Right lobe of liver (tissue), 6 donors: ENCODE results near the gene ITPKB. TPM values are rescaled to one million over a fixed set of nuclear protein-coding genes. Genes with fewer than 3 reads are reported as not detected.

Experiments
- ATAC-seq, 4 donors: fragments of 200-7000 bp; cut with Tn5 transposase; one replicate each; pipeline ENCODE4 v1.9.1; 2020; ENCODE audit warnings: mild to moderate bottlenecking in 4 of 4, moderate library complexity in 4 of 4
- DNase-seq, 3 donors: peaks; one replicate each; pipeline ENCODE4 v3.0.0-alpha.2; 2020
- H3K27ac ChIP-seq, 3 donors: fragments of 200-600 bp; one replicate each; pipeline ENCODE4 v1.8.0; 2022
- H3K27me3 ChIP-seq, 2 donors: fragments of 200-600 bp; one replicate each; pipeline ENCODE4 v1.8.0; 2022
- H3K36me3 ChIP-seq, 4 donors: fragments of 200-600 bp; sonication (generic) in 1 of 4; one replicate each; pipeline versions ENCODE4 v1.5.1 to v1.8.0; 2017 to 2022; ENCODE audit warnings: control low read depth in 1 of 4
- H3K4me1 ChIP-seq, 4 donors: fragments of 200-600 bp; sonication (generic) in 1 of 4; one replicate each; pipeline versions ENCODE4 v1.5.1 to v1.8.0; 2017 to 2022; ENCODE audit warnings: control low read depth in 1 of 4
- H3K4me3 ChIP-seq, 3 donors: fragments of 200-600 bp; one replicate each; pipeline ENCODE4 v1.8.0; 2022
- H3K9me3 ChIP-seq, 4 donors: fragments of 200-600 bp; sonication (generic) in 1 of 4; one replicate each; pipeline versions ENCODE4 v1.5.1 to v1.8.0; 2017 to 2022; ENCODE audit warnings: control low read depth in 1 of 4
- CTCF ChIP-seq, 4 donors: fragments of 200-600 bp in 3 of 4; fragments of 450-650 bp in 1 of 4; IDR thresholded peaks; one replicate each; pipeline versions ENCODE4 v1.5.1 to v1.8.0; 2016 to 2022; ENCODE audit warnings: antibody characterized with exemption in 4 of 4, mild to moderate bottlenecking in 2 of 4
- POLR2A ChIP-seq: fragments of 450-650 bp; IDR thresholded peaks from one replicate; pipeline ENCODE4 v1.6.1; 2017; ENCODE audit warnings: antibody characterized with exemption, mild to moderate bottlenecking
- whole genome bisulfite sequencing: methylation state at CpG from one replicate; pipeline ENCODE4 v1.1.6; 2018; ENCODE audit warnings: low coverage, low lambda C conversion rate; ENCODE audit not compliant: insufficient coverage; ENCODE audit errors: missing lambda C conversion rate; 5-methylcytosine and 5-hydroxymethylcytosine counted together
- intact Hi-C, 2 donors: fragments of 100-400 bp; cut with DNase I; formaldehyde crosslinking; loops; one replicate each; pipeline versions ENCODE4 v1.11.2 to v1.14.1; 2022
- total RNA-seq, 6 experiments: library from RNA; depleted of rRNA in 2 of 6; stranded (reverse); fragments of >200 nt in 2 of 6; fragmentation: NEBNext Ultra II Directional in 3 of 6; extraction: Animal tissue kit (Norgen Biotek cat#: 25700) in 3 of 6; gene quantifications; one replicate each; pipeline versions ENCODE4 v1.1.0 to v1.2.4, GENCODE V29; 2016 to 2023
- donor health status: DM: no; HTN: yes; CAD: no.
- donor health status: DM: no; HTN: no; CAD: no.
- donor health status: DM: no; HTN: no; CAD: no.
- donor health status: DM: no; HTN: yes; CAD: no.
- donor health status: DM: no; HTN: yes; CAD: no.

Gene ITPKB
- total RNA-seq, 6 experiments from 2014 or later, result 2.1 to 4.1 (median 3.4) TPM

DNA sequence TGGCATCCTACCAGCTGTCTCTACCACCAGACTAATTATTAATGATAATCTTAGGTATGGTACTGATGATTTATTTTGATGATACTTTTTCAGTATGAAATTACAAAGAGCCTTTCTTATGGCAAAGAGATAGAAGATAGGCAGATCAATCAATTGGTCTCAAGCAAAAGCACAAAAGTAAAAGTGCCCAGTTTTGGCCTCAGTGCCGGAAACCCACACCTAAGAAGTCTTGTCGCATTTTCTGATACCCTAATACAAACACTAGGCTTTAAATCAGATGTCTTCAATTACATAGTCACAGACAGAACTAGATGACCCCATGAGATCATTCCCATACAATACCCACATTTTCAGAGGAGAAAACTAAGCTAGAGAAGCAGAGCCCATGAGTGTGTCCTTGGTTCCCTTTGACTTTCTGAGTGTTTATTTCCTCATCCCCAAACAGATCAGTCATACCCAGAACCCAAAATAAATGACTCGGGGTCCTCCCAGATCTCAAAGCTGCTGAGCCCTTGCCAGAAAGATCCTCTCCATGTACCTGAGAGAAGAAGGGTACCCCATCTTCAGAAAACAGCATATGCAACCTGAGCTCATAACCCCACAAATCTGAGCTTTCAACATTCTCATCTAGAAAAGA, 7.7 kb downstream of the ITPKB start:
- WGBS, result 33% methylated on average over 3 of the region's 3 CpGs
- Histone ChIP-seq H3K4me1 (no peaks in the 10 kb centered on the region), H3K4me3 (no peak overlapping the region), H3K27ac (no peak overlapping the region), H3K27me3 (no peaks in the 10 kb centered on the region), H3K36me3 (no peaks in the 10 kb centered on the region), H3K9me3 (no peaks in the 10 kb centered on the region)
- intact Hi-C loops, result no loop called here
- TF ChIP-seq CTCF (IDR thresholded peaks at IDR 0.05) (no peak), POLR2A (no peak)
- DNase-seq (no peak), ATAC-seq (no peak)

DNA sequence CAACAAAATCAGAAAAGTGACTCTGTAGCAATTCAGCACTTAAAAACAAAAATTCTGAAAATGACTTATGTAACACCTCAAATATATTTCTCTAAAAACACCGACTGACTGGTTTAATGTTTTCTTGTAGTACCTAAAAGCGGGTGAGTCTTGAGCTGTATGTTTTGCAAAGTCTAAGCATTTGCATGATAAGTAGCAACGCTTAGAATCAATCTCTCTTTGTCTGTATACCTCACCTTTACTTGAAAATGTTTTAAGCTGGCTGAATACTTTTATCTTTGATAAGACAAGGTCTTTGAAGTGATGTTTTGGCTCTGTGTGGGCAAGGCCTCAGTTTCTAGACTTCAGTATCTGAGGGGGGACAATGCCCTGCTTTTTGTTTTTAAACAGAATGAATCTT, 8.2 kb downstream of the ITPKB start:
- no peaks in the 10 kb centered on the region for H3K4me1 ChIP-seq
- H3K36me3 ChIP-seq, result no peaks in the 10 kb centered on the region
- no peak overlapping the region for H3K4me3 ChIP-seq
- H3K27me3 ChIP-seq, result no peaks in the 10 kb centered on the region
- ATAC-seq (no peak), DNase-seq (no peak)
- H3K9me3 ChIP-seq, result no peaks in the 10 kb centered on the region
- WGBS, result 48% methylated on average over 3 of the region's 3 CpGs
- no peak overlapping the region for H3K27ac ChIP-seq
- intact Hi-C loops, result no loop called here
- TF ChIP-seq POLR2A (no peak), CTCF (IDR thresholded peaks at IDR 0.05) (no peak)

DNA sequence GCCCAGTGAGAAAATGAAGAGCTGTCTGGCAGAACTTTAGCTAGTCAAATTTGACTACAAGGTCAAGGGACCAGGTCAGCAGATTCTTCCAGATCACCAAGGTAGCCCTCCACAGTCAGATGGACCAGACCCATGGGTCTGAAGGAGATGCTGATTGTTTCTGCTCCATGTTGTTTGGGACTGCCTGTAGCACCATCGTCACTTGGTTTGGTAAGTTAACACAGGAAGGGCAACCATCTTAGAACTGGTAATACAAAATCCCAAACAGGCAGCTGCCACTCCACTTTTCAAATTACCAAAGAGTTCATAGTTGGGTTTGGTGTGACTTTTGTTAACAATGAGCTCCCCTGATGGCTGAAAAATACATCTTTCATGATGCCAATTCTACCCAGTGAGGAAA, 9.0 kb downstream of the ITPKB start:
- Histone ChIP-seq H3K36me3 (no peaks in the 10 kb centered on the region), H3K27me3 (no peaks in the 10 kb centered on the region), H3K4me3 (no peak overlapping the region), H3K9me3 (no peaks in the 10 kb centered on the region), H3K27ac (no peak overlapping the region), H3K4me1 (no peaks in the 10 kb centered on the region)
- intact Hi-C loops, result no loop called here
- TF ChIP-seq POLR2A, result no peak
- no peak for TF ChIP-seq CTCF (IDR thresholded peaks at IDR 0.05)
- WGBS, result 67% methylated on average over 1 of the region's 1 CpG
- DNase-seq (no peak), ATAC-seq (no peak)

GRCh38 chr1:226728448-226728847, 10.6 kb downstream of the ITPKB start:
- H3K4me3 ChIP-seq, result no peak overlapping the region
- TF ChIP-seq POLR2A (no peak), CTCF (IDR thresholded peaks at IDR 0.05) (no peak)
- H3K27me3 ChIP-seq, result no peaks in the 10 kb centered on the region
- intact Hi-C loops, result no loop called here
- H3K9me3 ChIP-seq, result no peaks in the 10 kb centered on the region
- H3K36me3 ChIP-seq, result no peaks in the 10 kb centered on the region
- DNase-seq (no peak), ATAC-seq (no peak)
- 64% methylated on average over 2 of the region's 6 CpGs for WGBS
- H3K27ac ChIP-seq, result no peak overlapping the region
- no peaks in the 10 kb centered on the region for H3K4me1 ChIP-seq

DNA sequence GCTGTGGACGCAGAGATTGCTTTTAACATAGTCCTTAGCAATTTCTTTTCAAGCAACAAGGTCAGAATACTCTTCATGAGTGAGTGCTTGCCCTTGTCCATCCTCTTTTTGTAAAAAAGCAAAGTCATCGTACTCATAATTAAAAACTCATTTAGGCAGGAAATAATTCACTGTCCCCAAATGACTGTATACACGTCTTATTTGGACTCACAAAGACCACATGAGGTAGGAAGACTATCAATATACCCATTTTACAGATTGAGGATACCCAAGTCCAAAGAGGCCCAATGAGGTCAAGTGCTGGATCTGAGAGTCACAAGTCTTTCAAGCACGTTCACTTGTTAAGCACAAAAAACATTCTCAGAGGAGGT, 13.2 kb downstream of the ITPKB start:
- no peak overlapping the region for H3K4me3 ChIP-seq
- H3K27ac ChIP-seq, result no peak overlapping the region
- 47% methylated on average over 4 of the region's 4 CpGs for WGBS
- no peaks in the 10 kb centered on the region for H3K27me3 ChIP-seq
- H3K4me1 ChIP-seq, result no peaks in the 10 kb centered on the region
- ATAC-seq, result no peak
- H3K36me3 ChIP-seq, result no peaks in the 10 kb centered on the region
- intact Hi-C loops, result no loop called here
- DNase-seq, result no peak
- TF ChIP-seq CTCF (IDR thresholded peaks at IDR 0.05) (no peak), POLR2A (no peak)
- H3K9me3 ChIP-seq, result no peaks in the 10 kb centered on the region
